Measurements from ENCODE around the gene RNF183. TPM values are rescaled to one million over a fixed set of nuclear protein-coding genes. Genes with fewer than 3 reads are reported as not detected.
A peak's percentile ranks its signal among the peaks of the same experiment; 100 is the strongest.

The RNF183 gene
- total RNA-seq, 2 donors from 2014 or later, result 1.9 to 10.9 TPM

DNA sequence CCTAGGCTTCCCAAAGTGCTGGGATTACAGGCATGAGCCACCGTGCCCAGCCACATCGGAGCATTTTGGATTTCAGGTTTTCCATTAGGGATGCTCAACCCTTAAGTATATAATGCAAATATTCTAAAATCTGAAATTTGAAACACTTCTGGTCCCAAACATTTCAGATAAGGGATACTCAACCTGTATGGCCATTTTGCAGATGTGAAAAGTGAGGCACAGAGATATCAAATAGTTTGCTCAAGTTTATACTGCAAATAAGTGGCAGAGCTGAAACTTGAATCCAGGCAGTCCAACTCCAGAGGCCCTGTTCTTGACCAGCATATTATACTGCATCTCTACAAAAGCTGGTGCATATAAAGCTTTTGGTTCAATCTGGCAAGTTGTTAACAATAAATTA, 34.5 kb upstream of the RNF183 start:
- ATAC-seq (replicated peaks), result no peak
- Mint-ChIP-seq H3K27ac (no peak overlapping the region), H3K36me3 (ENCODE audit: low read depth) (no peaks in the 10 kb centered on the region), H3K4me1 (peaks cover 17% of the 10 kb centered on the region), H3K27me3 (no peaks in the 10 kb centered on the region), H3K9me3 (no peaks in the 10 kb centered on the region), H3K4me3 (no peak overlapping the region)

GRCh38 chr9:113331780-113332179, 28.6 kb upstream of the RNF183 start:
- no peak overlapping the region for H3K27ac Mint-ChIP-seq
- H3K27me3 Mint-ChIP-seq, result no peaks in the 10 kb centered on the region
- no peaks in the 10 kb centered on the region for H3K36me3 Mint-ChIP-seq (ENCODE audit: low read depth)
- H3K4me3 Mint-ChIP-seq, result no peak overlapping the region
- no peaks in the 10 kb centered on the region for H3K9me3 Mint-ChIP-seq
- ATAC-seq (replicated peaks), result no peak
- no peaks in the 10 kb centered on the region for H3K4me1 Mint-ChIP-seq

DNA sequence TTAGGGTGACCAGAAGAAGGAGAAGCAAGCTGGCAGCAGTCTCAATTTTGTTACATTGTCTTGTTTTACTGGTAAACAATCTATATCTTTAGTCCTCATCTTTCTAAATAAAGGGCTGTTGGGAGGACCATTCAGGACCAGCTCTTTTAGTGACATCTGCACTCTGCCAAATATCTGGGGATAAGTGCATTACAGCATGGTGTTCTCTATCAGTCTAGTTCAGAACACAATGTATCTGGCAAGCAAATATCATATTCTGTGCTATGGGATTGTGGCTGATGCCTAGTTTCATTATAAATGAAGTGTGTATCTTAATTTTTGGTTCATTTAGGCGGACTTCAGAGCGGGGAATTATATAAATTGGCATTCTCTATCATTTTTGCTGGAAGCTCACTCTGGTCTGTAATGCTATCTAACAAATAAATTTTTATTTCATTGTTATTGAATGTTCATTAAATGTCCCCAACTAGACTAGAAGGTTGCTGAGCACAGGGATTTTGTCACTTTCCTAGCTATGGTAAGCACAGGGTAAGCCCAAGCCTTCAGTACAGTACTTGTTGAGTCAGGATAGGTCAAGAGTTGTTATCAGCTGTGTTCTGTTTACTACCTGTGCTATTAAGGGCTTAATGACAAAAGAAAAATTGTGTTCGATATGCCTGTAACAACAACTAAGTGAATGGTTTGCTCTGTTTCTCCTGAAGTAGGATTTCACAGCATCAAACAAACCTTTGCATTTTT, 25.0 kb upstream of the RNF183 start:
- no peak overlapping the region for H3K4me3 Mint-ChIP-seq
- no peaks in the 10 kb centered on the region for H3K4me1 Mint-ChIP-seq
- H3K27me3 Mint-ChIP-seq, result no peaks in the 10 kb centered on the region
- ATAC-seq (replicated peaks), result no peak
- no peak overlapping the region for H3K27ac Mint-ChIP-seq
- no peaks in the 10 kb centered on the region for H3K9me3 Mint-ChIP-seq
- H3K36me3 Mint-ChIP-seq (ENCODE audit: low read depth), result no peaks in the 10 kb centered on the region

GRCh38 chr9:113326230-113326629, 23.1 kb upstream of the RNF183 start:
- no peaks in the 10 kb centered on the region for H3K36me3 Mint-ChIP-seq (ENCODE audit: low read depth)
- ATAC-seq (replicated peaks), result no peak
- no peak overlapping the region for H3K4me3 Mint-ChIP-seq
- no peaks in the 10 kb centered on the region for H3K4me1 Mint-ChIP-seq
- H3K27me3 Mint-ChIP-seq, result no peaks in the 10 kb centered on the region
- H3K9me3 Mint-ChIP-seq, result no peaks in the 10 kb centered on the region
- H3K27ac Mint-ChIP-seq, result no peak overlapping the region

DNA sequence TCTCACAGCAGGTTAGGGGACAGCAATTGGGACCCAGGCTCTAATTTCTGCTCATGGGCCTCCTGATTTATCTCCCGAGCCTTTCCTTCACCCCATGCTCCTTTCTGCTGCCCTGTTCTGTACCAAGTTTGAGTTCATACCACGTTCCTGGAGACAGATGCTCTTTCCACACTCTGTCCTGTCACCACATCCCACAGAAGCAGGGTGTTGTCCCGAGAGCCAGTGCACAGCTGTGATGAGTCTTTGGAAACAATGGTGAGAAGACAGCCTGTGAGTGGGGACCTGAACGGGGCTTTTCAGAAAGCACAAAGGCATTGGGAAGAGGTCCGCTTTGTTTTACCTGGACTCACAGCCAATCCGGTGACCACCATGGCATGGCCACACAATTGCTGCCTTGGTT, 19.5 kb upstream of the RNF183 start:
- no peaks in the 10 kb centered on the region for H3K36me3 Mint-ChIP-seq (ENCODE audit: low read depth)
- no peak overlapping the region for H3K4me3 Mint-ChIP-seq
- H3K27ac Mint-ChIP-seq, result no peak overlapping the region
- no peaks in the 10 kb centered on the region for H3K27me3 Mint-ChIP-seq
- H3K9me3 Mint-ChIP-seq, result no peaks in the 10 kb centered on the region
- no peak for ATAC-seq (replicated peaks)
- H3K4me1 Mint-ChIP-seq, result no peaks in the 10 kb centered on the region

DNA sequence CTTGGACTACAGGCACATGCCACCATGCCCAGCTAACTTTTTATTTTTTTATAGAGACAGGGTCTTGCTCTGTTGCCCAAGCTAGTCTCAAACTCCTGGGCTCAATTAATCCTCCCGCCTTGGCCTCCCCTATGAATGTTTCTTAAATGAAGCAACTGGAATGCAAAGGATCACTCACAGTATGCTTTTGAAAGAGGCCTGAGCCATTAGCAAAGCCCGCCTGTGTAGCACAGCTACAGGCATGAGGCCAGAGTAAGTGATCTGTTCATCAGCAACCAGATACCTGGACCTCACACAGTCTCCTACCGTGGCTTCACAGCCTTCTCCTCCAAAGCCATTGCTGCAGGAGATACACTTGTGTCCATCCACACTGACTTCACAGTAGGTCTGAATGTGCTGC, 16.9 kb upstream of the RNF183 start:
- Mint-ChIP-seq H3K9me3 (no peaks in the 10 kb centered on the region), H3K27ac (no peak overlapping the region), H3K4me1 (no peaks in the 10 kb centered on the region), H3K36me3 (ENCODE audit: low read depth) (no peaks in the 10 kb centered on the region), H3K27me3 (peaks cover 3% of the 10 kb centered on the region), H3K4me3 (no peak overlapping the region)
- ATAC-seq (replicated peaks), result no peak

DNA sequence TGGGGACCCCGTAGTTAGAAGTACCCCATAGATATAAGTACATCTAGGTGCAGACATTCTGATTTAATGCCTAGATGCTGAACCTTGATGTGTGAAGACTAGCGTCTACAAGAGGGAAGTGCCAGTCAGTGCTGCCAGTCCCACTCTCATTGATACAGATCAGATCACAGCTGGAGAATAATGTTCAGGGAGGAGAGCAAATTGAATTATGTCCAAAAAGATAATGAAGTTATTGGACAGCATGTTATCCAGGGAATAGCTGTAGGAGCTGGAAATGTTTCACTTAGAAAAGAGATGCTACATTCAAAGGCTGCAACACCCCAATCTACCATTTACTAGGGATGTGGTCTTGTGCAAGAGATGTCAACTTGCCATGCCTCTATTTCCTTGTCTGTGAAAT, 15.9 kb upstream of the RNF183 start:
- Mint-ChIP-seq H3K27ac (no peak overlapping the region), H3K4me3 (no peak overlapping the region), H3K36me3 (ENCODE audit: low read depth) (no peaks in the 10 kb centered on the region), H3K27me3 (peaks cover 3% of the 10 kb centered on the region), H3K9me3 (no peaks in the 10 kb centered on the region), H3K4me1 (no peaks in the 10 kb centered on the region)
- no peak for ATAC-seq (replicated peaks)

DNA sequence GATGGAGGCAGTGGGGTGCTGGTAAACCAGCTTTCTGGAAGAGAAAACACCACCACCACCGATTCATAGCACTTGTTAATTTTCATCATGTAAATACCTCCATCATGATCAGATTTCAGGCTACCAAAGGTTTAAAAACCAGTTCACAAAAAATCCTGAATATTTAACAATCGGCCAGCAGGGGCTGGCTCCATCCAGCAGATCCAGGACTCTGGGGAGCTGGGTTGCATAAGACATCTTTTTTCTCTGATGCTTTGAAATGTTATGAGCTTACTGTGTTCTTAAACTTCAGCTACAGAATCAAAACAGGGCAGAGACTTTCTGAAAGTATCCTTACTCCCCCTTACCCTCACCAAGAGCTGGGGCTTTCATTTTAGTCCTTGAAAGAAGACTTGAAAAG, 14.6 kb upstream of the RNF183 start:
- Mint-ChIP-seq H3K27me3 (peaks cover 3% of the 10 kb centered on the region), H3K27ac (no peak overlapping the region), H3K4me1 (no peaks in the 10 kb centered on the region), H3K4me3 (no peak overlapping the region), H3K36me3 (ENCODE audit: low read depth) (no peaks in the 10 kb centered on the region), H3K9me3 (no peaks in the 10 kb centered on the region)
- ATAC-seq (replicated peaks), result no peak

GRCh38 chr9:113316030-113316429, 12.9 kb upstream of the RNF183 start:
- ATAC-seq (replicated peaks), result no peak
- H3K27me3 Mint-ChIP-seq, result peaks cover 3% of the 10 kb centered on the region
- no peaks in the 10 kb centered on the region for H3K4me1 Mint-ChIP-seq

DNA sequence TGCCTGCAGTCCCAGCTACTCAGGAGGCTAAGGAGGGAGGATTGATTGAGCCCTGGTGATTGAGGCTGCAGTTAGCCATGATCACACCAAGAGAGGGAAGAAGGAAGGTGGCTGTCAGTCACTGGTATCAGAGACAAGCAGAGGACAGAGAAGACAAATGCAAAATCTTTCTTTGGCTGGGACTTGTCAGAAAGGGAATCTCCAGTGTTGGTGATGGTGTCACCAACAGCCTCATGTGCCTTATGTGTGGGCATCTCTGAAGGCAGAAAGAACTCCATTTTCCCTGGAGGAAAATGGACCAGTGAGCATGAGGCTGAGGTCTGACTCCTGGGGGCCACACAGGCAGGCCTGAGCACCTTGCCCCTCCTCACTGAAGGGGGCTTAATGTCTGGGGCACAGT, 12.1 kb upstream of the RNF183 start:
- no peak overlapping the region for H3K4me3 Mint-ChIP-seq
- no peak overlapping the region for H3K27ac Mint-ChIP-seq
- no peaks in the 10 kb centered on the region for H3K9me3 Mint-ChIP-seq
- no peaks in the 10 kb centered on the region for H3K4me1 Mint-ChIP-seq
- ATAC-seq (replicated peaks), result no peak
- no peaks in the 10 kb centered on the region for H3K36me3 Mint-ChIP-seq (ENCODE audit: low read depth)
- H3K27me3 Mint-ChIP-seq, result peaks cover 3% of the 10 kb centered on the region

More at GRCh38 chr9:113316030-113316429, 12.9 kb upstream of the RNF183 start:
- Mint-ChIP-seq H3K4me3 (no peak overlapping the region), H3K36me3 (ENCODE audit: low read depth) (no peaks in the 10 kb centered on the region), H3K27ac (no peak overlapping the region), H3K9me3 (no peaks in the 10 kb centered on the region)

DNA sequence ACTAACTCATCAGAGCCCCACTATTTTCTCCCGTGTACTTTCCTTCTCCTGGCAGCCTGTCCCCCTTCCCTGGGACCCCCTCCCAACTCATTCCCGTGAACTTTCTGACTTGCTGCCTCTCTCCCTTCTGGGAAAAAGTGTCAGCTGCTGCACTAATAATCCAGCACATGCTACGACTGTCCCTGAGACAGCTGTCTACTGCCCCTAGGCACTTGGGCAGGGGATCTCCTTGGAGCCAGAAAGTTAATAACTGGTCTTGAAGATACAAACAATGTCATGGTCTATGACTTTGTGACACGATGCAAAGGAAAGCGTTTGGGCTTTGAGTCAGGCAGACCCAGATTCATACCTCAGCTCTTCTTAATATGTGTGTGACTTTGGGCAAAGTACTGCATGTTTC, 10.1 kb upstream of the RNF183 start:
- no peak overlapping the region for H3K4me3 Mint-ChIP-seq
- H3K27me3 Mint-ChIP-seq, result peaks cover 3% of the 10 kb centered on the region
- no peaks in the 10 kb centered on the region for H3K9me3 Mint-ChIP-seq
- no peak for ATAC-seq (replicated peaks)
- H3K27ac Mint-ChIP-seq, result no peak overlapping the region
- no peaks in the 10 kb centered on the region for H3K4me1 Mint-ChIP-seq
- H3K36me3 Mint-ChIP-seq (ENCODE audit: low read depth), result no peaks in the 10 kb centered on the region

DNA sequence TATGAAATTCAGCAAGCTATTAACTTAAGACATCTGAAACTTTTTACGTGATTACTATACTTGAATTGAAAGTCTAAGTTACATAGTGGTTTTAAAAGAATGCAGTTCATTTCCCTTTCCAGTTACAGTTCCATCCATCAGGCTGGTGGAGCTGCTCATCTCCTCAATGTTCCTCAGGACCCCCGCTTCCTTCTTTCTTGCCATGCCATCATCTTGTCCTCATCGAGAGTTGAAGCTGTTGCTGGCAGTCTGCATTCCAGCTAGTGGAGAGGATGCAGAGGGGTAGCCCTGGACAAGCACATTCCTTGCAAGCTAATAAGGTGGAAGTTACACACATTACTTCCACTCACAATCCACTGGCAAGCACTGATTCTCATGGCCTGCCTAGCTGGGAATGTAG, 8.8 kb upstream of the RNF183 start:
- Mint-ChIP-seq H3K27me3 (peaks cover 3% of the 10 kb centered on the region), H3K27ac (no peak overlapping the region), H3K4me1 (no peaks in the 10 kb centered on the region), H3K36me3 (ENCODE audit: low read depth) (no peaks in the 10 kb centered on the region), H3K9me3 (no peaks in the 10 kb centered on the region), H3K4me3 (no peak overlapping the region)
- ATAC-seq (replicated peaks), result no peak

- H3K27ac Mint-ChIP-seq, result no peak overlapping the region
- H3K27me3 Mint-ChIP-seq, result peaks cover under 1% of the 10 kb centered on the region
- no peak overlapping the region for H3K4me3 Mint-ChIP-seq
- H3K36me3 Mint-ChIP-seq (ENCODE audit: low read depth), result no peaks in the 10 kb centered on the region
- ATAC-seq (replicated peaks), result no peak
- no peaks in the 10 kb centered on the region for H3K4me1 Mint-ChIP-seq
- no peaks in the 10 kb centered on the region for H3K9me3 Mint-ChIP-seq
Measured at GRCh38 chr9:113310538-113310937, 7.4 kb upstream of the RNF183 start.

DNA sequence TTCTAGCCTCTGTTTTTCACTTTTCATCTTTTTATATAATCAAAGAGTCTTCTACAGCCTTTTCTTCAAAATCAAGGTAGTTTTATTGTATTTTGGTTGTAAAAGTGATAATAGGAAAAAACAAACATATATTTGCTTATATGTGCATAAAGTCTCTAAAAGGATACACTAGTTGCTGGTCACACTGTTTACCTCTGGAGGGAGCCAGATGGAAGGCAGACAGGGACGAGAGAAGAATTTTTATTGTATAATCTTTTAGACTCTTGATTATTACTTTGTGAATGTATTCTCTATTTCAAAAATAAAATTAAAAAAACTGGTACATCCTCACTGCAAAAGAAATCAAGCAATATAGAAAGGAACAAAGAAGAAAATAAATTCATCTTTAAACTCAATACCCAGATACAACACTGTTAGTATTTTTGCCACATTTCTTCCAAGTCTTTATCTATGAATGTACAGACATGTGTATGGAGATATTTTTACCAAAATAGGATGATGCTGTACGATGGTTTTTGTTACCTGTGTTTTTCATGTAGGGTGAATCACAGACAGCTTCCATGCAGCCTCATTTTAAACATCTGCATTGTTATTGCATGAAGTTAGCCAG, 6.1 kb upstream of the RNF183 start:
- H3K9me3 Mint-ChIP-seq, result no peaks in the 10 kb centered on the region
- H3K4me3 Mint-ChIP-seq, result no peak overlapping the region
- H3K4me1 Mint-ChIP-seq, result no peaks in the 10 kb centered on the region
- H3K36me3 Mint-ChIP-seq (ENCODE audit: low read depth), result no peaks in the 10 kb centered on the region
- ATAC-seq (replicated peaks), result peak; percentile 54
- no peak overlapping the region for H3K27ac Mint-ChIP-seq
- peaks cover 3% of the 10 kb centered on the region for H3K27me3 Mint-ChIP-seq

- Mint-ChIP-seq H3K27ac (no peak overlapping the region), H3K36me3 (ENCODE audit: low read depth) (no peaks in the 10 kb centered on the region), H3K4me1 (no peaks in the 10 kb centered on the region), H3K9me3 (no peaks in the 10 kb centered on the region), H3K27me3 (peaks cover 3% of the 10 kb centered on the region), H3K4me3 (no peak overlapping the region)
- ATAC-seq (replicated peaks), result no peak
Measured at GRCh38 chr9:113307396-113307975, 4.3 kb upstream of the RNF183 start.
